ENCODE data around the gene SLC4A1.

- TF ChIP-seq CTCF (IDR thresholded peaks at IDR 0.05): no peak
- TF ChIP-seq POLR2A (IDR thresholded peaks at IDR 0.05): no peak
Measured at GRCh38 chr17:44310609-44311376, 42.9 kb upstream of the SLC4A1 start.

Measured in heart left ventricle (tissue), 13 donors.